Measurements from ENCODE around the gene RUNDC3A.
"Not testable (repeated sequence)": the region's sequence is repeated elsewhere in the genome, so short reads cannot be mapped to it uniquely, and the experiment has no call there.

RUNDC3A gene

DNA sequence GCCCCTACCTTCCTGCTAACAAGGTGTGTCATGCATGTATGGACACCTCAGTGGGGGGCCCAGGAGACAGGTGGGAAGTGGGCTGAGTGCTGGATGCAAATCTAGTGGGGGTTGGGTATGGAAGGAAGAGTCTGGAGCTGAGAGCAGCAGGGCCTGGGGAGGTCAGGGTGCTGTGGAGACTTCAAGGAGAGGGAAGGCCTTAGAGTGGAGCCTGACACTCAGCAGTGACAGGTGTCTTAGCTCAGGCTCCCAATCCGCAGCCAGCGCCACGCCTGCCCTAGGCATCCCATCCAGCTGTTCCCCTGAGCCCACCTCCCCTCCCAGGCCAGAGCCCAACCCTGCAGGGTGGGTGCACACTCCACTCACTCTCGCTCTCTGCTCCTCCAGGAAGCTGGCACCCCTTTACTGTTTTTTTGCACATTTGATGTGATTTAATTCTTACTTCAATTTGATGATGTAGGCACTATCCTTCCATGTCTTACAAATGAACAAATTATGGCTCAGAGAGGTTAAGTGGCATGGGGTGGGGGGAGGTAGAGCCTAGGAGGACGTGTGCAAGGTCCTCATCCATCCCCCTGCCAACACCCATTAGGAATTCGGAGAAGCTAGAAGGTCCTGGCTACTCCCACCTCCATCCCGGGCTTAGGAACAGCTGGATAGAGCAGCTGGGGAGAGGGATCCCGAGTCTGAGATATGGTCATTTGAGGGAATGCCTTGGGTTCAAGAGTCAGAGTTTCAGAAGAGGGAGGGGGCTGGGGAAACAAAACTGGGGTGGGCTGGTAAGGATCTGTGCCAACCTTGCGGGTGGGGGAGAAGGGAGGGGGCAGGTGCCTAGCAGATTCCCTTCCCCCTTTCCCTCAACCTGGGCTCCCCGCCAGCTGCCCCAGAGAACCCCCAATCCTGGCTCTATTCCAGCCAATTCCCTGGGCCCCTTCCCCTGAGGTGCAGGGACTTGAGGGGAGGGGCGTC is 53.2 kb downstream of the RUNDC3A start:
- TF ChIP-seq, protein P1, sequence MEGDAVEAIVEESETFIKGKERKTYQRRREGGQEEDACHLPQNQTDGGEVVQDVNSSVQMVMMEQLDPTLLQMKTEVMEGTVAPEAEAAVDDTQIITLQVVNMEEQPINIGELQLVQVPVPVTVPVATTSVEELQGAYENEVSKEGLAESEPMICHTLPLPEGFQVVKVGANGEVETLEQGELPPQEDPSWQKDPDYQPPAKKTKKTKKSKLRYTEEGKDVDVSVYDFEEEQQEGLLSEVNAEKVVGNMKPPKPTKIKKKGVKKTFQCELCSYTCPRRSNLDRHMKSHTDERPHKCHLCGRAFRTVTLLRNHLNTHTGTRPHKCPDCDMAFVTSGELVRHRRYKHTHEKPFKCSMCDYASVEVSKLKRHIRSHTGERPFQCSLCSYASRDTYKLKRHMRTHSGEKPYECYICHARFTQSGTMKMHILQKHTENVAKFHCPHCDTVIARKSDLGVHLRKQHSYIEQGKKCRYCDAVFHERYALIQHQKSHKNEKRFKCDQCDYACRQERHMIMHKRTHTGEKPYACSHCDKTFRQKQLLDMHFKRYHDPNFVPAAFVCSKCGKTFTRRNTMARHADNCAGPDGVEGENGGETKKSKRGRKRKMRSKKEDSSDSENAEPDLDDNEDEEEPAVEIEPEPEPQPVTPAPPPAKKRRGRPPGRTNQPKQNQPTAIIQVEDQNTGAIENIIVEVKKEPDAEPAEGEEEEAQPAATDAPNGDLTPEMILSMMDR (IDR thresholded peaks at IDR 0.05; ENCODE audit: low read depth, low read length): no peak
- no peak for DNase-seq
- H3K27me3 ChIP-seq: no peaks in the 10 kb centered on the region
- H3K4me1 ChIP-seq: peaks cover 8% of the 10 kb centered on the region; the same call in 1 of the 2 replicates
- H3K9me3 ChIP-seq: no peaks in the 10 kb centered on the region
- no peaks in the 10 kb centered on the region for H3K36me3 ChIP-seq
- H3K4me3 ChIP-seq (ENCODE audit: low read depth, low read length): no peak overlapping the region

DNA sequence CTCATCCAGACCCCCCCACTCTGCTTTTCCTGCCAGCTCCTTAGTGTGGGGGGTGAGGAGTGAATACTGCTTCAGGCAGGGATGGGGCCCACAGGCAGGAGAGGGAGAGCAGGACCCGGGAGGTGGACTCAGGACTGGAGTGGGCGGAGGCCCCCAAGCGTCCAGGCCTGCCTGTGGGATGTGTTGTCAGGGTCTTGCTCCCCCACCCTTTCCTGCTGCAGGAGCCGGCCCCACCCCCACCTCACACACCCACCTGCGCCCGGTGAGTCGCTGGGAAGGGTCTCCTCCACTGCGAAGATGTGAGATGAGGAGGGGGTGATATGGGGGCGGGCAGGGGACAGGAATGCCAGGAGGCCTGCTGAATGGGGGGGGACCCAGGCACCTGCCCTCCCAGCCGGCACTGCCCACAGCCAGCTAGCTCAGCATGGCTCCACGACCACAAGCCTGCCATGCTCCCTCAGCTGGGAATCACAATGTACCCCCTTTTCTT is 54.1 kb downstream of the RUNDC3A start:
- Histone ChIP-seq H3K36me3 (no peaks in the 10 kb centered on the region), H3K4me3 (ENCODE audit: low read depth, low read length) (peak overlapping the region; percentile 79), H3K4me1 (peaks cover 8% of the 10 kb centered on the region; the same call in 1 of the 2 replicates), H3K9me3 (no peaks in the 10 kb centered on the region), H3K27me3 (no peaks in the 10 kb centered on the region)
- DNase-seq: no peak
- TF ChIP-seq, protein P1 (IDR thresholded peaks at IDR 0.05; ENCODE audit: low read depth, low read length): no peak

DNA sequence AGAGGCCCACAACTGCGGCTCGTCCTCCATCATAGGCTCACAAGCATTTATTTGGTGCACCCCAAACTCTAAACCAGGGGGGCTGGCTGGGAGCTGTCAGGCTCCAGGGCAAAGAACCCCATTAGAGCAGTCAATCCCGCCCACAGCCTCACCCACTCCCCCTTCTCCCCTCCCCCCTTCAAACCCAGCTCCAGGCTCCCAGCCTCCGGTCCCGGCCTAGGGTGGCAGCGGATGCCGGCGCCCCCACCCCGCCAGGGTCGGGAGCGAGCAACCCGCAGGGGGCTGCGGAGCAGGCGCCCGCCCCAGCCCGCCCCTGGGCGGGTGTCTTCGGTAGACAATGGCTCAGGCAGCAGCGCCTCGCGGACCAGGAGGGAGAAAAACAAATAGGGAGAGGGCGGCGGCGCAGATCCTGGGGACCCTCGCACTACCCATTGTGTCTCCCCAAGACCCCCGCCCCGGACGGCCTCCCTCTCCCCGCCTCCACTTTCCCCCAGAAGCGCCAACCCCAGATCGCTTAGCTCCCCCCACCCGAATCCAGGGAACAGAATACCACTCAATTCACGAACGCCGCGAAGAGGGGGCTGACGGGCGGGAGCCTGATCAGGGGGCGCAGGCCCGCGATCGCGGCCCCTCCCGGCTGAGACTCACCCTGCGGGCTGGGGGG is 54.7 kb downstream of the RUNDC3A start:
- peak overlapping the region; percentile 79 for H3K4me3 ChIP-seq (ENCODE audit: low read depth, low read length)
- H3K9me3 ChIP-seq: no peaks in the 10 kb centered on the region
- DNase-seq: peak; percentile 49

DNA sequence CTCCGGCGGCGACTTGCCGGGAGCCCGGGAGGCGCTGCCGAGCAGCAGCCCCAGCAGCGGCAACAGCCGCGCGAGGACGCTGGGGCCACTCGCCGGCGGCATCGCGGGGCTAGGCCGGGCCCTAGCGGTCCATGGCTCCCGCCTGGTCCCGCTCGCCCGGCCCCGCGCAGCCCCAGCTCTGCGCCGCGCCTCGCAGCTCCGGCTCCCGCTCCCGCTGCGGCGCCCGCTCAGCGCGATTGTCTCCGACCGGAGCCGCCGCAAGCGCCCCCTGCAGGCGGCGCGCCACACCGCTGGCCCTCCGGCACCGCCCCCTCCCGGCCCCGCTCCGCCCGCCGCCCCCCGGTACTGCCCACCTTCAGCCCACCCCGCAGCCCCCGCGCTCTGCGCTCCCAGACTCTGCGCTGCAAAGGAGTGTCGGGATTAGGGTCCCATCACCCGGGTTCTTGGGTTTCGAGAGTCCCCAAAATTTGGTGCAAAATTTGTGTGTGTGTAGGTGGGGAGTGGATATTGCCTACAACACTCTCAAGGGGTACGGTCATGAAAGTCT is 55.3 kb downstream of the RUNDC3A start, which contains the start of gene FAM171A2:
TSS of gene FAM171A2 (minus strand) at position 241 of the 547 bp plus-strand sequence. CDS start at position 102, 139 bp downstream.
- peak; percentile 85 for DNase-seq

More for the DNA sequence above, 54.7 kb downstream of the RUNDC3A start:
- TF ChIP-seq, protein P1 (IDR thresholded peaks at IDR 0.05; ENCODE audit: low read depth, low read length): no peak
- no peaks in the 10 kb centered on the region for H3K36me3 ChIP-seq
- H3K4me1 ChIP-seq: peaks cover 8% of the 10 kb centered on the region; the same call in 1 of the 2 replicates
- H3K27me3 ChIP-seq: no peaks in the 10 kb centered on the region

DNA sequence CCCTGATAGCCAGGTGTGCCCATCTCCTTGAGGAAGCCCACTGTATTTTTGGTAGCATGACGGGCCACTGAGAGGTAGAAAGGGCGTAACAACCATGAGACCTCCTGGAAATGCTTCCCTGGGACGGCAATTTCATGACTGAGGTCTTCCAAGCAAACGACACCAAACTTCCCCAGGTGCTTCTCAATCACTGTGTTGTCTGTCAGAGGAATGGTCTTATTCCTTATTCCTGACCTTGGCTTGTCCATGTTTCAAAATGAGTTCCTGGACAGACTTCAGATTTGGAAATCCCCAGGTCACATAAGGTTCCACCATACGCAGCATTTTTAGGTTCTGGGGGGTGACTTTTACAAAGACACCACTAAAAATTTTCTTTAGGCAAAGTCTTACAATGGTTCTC is 56.6 kb downstream of the RUNDC3A start:
- not testable (repeated sequence) for H3K9me3 ChIP-seq; DNase-seq; H3K4me1 ChIP-seq; H3K4me3 ChIP-seq (ENCODE audit: low read depth, low read length); H3K36me3 ChIP-seq; H3K27me3 ChIP-seq

More for the DNA sequence above, 55.3 kb downstream of the RUNDC3A start, which contains the start of gene FAM171A2:
- H3K4me3 ChIP-seq (ENCODE audit: low read depth, low read length): peak within 1 kb of the TSS; percentile 79
- peaks cover 8% of the 10 kb centered on the region; the same call in 1 of the 2 replicates for H3K4me1 ChIP-seq
- no peaks in the 10 kb centered on the region for H3K36me3 ChIP-seq
- no peaks in the 10 kb centered on the region for H3K27me3 ChIP-seq
- no peaks in the 10 kb centered on the region for H3K9me3 ChIP-seq
- TF ChIP-seq, protein P1 (IDR thresholded peaks at IDR 0.05; ENCODE audit: low read depth, low read length): peak; percentile 39; the same call in 1 of the 2 replicates

All from BE2C (cell line).